Colon (tissue), 2 donors: ENCODE measurements around the gene ATP2B3.

Experiments used
- FAIRE-seq: peaks from 2 replicates; lab custom pipeline; 2012; peaks lifted over from hg19 to GRCh38; lab: Jason Lieb, UNC
- donor health status: control.
- donor health status: control.

Gene ATP2B3

DNA sequence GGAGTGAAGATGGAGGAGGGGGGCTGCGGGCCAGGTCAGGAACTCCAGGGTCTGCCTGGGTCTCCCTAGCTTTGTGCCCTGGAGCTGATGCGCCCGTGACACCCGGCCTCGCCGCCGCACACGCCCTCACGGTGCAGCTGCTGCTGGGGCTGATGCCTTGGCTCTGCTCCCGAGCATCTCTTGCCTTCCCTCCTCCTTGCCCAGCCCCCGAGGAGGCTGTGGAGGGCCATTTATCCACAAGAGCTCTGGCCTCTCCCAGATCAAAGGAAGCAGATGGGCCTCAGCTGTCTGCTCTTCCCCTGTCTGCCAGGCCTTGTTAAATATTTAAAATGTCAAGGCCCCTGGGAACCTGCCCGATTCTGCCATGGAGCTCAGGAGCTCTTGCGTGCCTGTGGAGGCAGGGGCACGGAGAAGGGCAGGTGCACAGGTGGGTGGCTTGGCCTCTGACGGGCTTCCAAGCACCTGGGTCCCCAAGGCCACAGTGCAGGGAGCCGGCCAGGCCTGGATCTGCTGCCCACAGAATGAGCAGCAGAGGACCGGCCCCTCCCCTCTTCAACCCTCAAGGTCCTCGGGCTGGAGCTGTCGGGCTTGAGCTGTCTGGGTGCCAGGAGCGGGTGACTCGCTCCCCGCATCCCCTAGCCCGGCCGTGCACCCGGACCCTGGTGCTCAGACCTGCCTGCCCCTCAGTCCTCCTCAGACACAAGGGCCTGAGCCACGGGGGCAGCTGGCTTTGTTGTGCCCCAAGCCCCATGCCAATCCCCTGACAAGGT, 20.3 kb downstream of the ATP2B3 start:
- FAIRE-seq, result no peak

DNA sequence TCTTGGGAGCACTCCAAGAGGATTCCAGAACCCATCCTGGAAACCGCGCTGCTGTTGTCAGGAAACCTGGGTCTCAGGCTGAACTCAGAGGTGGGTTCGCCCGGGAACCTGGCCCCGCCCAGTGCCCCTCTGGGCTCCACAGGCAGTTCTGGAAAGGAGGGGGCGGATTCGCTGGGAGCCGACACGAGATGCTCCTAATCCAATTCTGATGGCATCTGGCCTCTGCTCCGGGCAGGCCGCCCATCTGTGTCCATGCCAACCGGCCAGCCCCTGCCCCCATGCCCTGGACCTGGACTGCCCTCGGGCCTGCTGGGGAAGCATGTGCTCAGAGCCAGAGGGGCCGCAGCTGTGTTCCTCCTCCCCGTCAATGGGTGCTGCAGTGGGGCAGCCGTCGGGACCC, 21.0 kb downstream of the ATP2B3 start:
- FAIRE-seq, result no peak

DNA sequence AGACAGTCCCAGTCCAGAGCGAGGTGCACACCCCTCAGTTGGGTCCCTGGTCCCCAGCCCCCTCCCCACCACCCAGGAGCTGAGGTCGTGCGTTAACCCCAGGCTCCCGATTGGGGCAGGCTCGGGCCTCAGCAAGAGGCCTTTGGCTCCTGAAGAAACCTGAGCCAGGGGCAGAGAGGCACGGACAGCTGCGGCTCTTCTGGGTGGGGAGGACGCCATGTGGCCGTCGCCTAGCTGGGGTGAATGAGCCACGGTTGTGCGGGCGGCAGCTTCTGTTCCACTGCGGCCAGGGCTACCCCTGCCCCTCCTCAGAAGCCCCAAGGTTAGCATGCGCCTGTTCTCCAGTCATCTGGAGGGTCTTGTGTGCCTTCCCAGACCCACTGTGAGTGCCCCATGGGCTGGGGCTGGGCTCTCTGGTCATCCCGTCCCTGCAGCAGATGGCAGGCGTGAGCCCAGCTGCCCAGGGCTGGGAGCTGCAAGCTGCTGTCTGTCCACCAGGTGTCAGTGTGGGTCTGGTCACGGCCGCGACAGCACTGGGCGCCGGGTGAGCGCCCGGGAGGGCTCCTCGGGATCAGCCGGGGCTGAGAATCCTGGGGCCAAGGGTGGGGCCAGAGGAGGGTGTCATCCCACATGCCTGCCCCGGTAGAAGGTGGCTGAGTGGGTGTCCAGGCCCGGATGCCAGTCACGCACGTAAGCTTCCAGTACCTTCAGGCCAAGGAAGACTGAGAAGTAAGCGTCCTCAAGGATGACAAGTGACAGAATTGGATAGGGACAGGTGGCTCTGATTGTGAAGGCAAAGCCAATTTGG, 21.9 kb downstream of the ATP2B3 start:
- FAIRE-seq, result no peak

DNA sequence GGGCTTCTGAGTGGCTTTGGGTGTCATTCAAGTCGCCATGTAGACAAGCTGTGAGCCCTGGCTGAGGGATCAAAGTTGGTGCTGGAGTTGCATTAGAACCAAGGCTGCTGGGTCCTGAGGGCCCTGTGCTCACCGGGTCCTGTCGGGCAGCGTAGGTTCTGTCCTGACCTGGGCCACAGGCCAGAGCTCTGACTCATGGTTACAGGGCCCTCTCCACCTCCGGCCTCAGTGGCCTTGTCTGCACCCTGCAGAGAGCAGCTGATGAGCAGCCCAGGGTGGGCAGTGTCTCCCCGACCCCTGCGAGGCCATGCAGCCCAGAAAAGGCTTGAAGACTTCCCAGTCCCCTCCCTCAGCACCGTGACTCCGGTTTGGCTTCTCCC, 22.5 kb downstream of the ATP2B3 start:
- FAIRE-seq, result no peak

DNA sequence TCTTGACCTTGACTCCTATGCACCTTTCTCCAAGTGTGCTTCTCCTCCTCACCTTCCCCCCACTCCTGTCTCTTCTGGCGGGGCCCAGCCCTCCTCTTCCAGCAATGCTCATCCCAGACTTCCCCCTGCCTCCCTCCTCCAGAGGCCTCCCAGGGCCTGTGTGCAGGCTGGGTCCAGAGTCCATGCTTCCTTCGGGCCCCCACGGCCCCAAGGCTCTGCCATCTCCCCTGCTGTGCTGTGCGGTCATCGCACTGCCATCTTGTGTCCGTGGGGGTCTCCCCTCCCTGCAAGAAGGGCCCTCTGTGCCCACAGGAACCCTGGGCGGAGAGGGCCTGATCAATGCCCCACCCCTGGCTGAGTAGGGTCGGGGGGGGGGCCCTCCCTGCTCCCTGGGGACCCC, 27.3 kb downstream of the ATP2B3 start:
- no peak for FAIRE-seq

DNA sequence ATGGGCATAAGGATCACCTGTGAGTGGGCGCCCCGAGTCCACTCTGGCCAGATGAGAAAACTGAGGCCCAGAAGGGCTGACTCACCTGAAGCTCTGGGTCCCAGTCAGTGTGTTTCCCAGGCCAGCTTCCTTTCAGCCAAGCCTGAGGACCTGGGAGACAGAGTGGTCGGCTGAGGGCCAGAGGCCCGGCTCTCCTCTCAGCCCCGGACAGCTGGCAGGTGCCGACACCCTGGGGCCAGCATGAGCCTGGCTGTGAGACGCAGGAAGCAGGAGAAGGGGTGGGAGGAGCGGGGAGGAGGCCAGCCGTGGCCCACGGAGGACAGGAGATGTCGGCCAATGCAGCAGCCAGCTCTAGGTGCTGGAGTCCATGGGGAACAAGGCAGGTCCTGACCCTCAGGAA, 28.9 kb downstream of the ATP2B3 start:
- no peak for FAIRE-seq

DNA sequence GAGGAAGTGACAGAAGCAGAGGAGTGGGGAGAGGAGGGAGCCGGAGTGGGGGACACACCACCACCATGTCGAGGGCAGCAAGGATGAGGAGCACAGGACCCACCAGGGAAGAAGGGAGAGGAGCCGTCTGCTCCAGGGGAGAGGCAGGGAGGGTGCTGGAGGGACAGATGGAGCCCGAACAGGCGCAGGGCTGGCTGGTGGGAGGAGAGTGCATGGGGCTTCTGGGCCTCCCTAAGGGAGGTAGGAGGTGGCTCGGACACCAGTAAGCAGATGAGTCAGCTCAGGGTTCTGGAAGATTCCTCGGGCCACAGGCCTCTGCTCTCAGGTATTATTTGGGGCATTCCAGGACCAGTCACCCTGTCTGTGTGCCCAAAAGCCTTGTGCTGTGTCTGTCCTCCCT, 29.8 kb downstream of the ATP2B3 start:
- FAIRE-seq, result no peak

DNA sequence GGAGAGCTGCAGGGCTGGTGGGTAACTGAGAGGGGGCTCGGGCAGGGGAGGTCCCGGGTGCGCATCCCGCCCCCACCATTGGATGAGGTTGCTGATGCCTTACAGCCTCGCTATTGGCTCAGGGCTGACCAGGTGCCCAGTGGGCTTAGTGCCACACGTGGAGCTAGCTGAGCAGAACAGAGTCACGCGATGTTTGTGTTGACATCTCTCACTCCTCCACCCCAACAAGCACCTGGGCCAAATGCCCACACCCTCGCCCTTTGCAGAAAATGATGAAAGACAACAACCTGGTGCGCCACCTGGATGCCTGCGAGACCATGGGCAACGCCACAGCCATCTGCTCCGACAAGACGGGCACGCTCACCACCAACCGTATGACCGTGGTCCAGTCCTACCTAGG, 31.8 kb downstream of the ATP2B3 start:
- no peak for FAIRE-seq

DNA sequence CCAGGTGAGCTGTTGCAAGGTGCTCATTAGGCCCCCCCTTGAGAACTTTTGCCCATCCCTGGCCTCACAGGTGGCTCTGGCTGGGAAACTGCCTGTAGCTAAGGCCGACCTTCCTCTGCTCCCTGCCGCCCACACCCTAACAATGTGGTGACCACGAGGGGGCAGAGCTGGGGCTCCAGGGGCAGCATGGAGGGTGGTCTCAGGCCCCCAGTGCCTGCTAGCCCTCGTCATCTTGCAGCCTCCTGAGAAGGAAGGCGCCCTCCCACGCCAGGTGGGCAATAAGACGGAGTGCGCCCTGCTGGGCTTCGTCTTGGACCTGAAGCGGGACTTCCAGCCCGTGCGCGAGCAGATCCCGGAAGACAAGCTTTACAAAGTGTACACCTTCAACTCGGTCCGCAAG, 32.4 kb downstream of the ATP2B3 start:
- FAIRE-seq, result no peak

DNA sequence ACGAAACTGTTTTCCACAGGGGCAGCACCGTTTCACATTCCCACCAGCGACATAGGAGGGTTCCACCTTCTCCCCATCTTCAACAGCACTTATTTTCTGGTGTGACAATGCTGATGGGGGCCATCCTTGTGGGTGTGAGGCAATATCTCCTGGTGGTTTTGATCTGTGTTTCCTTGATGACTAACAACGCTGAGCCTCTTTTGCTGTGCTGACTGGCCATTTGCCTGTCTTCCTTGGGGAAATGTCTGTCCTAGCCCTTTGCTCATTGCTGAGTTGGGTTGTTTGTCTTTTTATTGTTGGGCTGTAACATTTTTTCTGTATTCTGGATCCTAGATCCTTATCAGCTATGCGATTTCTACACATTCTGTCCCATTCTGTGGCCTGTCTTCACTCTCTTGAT, 33.7 kb downstream of the ATP2B3 start:
- FAIRE-seq, result no peak

DNA sequence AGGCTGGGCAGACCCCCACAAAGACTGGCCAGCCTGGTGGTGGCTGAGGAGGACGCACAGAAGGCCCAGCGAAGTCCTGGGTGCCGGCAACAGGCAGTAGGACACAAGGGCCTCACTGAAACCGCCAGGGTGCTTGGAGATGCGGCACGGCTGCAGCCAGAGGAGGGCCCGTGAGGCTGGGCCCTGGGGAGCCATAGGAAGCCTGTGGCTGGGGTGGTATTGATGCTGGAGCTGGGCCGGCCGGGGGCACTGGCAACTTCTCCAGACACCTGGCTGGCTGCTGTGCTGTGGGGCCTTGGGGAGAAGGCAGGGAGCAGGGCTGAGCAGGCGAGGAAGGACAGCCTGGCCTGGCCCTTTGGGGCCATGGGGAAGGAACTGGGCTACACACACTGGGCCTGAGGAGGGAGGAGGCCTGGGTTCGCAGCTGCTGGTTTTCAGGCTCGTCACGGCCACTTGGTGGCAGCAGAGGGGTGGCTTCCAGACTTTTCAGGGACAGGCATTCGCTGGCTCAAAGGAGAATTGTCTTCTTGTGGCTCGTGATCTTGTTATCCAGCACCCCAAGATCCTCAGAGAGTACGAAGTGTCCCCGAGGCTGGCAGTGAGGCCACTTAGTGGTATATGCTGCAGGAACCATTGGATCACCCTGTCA, 37.2 kb downstream of the ATP2B3 start:
- FAIRE-seq, result no peak

DNA sequence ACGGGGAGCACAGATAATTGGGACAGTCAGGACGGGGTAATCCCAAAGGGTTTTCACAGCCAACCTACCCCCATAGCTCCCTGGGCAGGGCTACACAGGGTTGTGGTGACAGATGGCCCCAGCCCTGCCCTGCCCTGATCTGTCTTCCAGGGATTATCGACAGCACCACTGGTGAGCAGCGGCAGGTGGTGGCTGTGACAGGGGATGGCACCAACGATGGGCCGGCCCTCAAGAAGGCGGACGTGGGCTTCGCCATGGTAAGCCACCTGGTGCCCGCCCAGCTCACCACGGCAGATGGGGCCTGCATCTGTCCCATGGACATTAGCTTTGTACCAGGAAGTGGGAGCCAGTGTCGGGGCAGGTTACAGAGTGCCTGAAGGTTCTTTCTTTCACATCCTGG, 39.3 kb downstream of the ATP2B3 start:
- FAIRE-seq, result no peak

DNA sequence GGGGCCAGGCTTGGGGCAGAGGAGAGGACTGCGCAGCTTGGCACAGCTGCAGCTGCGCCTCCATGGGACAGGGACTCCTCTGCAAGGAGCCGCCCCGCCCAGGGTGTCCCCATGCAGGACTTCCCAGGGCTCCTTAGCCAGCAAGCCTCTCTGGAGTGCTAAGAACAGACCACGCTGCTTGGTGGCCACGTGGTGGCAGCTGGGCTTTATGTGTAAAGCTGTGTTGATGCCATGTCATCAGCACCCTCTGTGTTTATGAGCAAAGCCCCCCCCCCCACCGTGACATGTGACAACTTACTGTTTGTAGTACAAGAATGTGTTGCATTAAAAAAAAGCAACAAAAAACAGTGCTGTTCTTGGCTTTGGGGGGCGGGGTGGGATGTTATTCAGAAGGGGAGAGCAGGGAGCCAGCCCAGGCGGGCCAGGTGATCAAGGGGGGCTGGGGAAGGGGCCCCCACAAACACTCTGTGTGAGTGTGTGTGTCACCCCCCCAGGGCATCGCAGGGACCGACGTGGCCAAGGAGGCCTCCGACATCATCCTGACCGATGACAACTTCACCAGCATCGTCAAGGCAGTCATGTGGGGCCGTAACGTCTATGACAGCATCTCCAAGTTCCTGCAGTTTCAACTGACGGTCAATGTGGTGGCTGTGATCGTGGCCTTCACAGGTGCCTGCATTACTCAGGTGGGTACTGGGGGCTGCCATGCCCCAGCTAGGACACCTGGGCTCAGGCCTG, 40.3 kb downstream of the ATP2B3 start:
- FAIRE-seq, result no peak

DNA sequence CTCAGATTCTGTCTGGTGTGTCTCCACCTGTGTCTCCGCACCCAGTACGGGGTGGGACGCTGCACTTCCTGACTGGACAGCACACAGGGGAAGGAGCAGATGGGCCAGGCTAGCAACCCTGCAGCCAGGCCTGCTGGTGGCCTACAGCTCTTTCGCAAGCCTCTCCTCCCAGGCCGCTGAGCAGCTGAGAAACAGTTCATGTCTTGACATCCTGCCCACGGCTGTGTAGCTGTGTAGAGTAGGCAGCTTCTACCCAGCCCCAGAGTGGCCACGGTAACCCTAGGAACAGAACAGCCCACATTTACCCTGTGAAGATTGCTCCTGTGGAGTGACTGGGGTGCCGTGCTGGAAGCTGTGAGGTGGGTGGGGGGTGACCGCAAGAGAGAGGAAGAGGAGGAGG, 42.6 kb downstream of the ATP2B3 start:
- FAIRE-seq, result no peak

DNA sequence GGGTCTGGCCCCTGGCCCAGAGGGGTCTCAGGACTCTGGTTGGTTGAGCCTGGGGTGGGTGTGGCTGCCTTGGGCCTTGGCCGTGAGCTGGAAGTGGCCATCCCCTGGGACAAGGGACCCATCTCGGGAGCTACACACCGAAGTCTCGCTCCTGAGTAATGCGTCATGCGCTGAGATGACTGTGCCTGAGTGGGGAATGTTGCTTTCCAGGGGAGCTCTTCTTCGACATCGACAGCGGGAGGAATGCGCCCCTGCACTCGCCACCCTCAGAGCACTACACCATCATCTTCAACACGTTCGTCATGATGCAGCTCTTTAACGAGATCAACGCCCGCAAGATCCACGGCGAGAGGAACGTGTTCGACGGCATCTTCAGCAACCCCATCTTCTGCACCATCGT, 43.0 kb downstream of the ATP2B3 start:
- no peak for FAIRE-seq

DNA sequence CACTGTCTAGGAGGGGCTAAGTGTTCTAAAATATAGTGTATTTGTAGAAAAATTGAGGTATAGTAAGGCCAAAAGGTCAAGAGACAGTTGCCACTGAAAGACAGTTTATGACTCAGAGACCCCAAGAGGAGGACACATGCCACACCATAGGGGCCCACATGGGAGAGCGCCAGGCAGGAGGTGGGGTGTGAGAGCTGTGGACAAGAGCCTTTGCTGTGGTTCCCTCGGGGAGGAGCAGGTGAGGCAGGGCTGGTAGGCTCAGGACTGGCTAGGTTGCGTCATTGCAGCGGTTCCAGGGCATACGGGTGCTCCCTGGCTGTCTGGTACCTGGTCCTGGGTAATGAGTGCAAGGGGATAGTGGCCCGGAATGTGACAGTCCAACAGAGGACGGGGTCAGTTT, 43.9 kb downstream of the ATP2B3 start:
- FAIRE-seq, result no peak

DNA sequence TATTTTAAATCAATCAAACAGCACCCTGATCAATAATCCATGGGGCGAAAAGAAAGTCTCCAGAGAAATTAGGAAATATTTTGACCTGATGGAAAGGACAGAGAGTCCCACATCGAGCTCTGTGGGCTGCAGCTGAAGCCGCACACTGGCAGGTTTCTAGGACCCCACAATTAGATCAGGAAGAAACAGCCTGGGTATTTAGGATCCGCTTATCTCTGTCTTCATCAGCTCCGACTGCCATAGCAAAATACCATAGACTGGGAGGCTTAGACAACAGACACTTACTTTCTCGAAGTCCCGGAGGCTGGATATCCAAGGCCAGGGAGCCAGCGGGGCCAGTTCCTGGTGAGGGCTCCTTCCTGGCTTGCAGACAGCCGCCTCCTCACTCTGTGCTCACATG, 45.1 kb downstream of the ATP2B3 start:
- FAIRE-seq, result no peak

DNA sequence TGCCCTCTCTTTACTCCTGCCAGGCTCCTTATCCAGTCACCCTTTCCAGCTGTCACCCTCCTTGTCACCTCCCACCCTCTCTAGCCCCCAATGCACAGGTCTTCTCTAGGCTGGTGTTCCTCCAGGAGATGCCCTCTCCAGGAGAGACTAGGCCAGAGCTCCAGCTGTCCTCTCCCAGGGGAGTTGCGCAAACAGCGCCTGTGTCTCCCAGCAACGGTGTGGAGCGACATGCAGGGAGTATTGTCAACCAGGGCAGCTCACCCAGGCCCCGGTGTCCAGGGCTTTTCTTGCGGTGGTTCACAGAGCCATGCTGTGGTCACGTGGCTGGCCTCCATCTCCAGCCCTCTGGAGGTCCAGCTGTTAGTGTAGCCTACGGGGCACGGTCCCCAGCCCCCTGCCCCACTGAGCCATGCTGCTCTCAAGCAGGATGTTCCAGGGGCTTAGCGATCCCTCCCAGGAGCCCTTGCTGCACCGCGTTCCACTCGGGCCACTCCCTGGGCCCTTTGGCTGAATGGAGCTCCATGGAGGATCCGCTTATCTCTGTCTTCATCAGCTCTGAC, 46.7 kb downstream of the ATP2B3 start:
- FAIRE-seq, result no peak

DNA sequence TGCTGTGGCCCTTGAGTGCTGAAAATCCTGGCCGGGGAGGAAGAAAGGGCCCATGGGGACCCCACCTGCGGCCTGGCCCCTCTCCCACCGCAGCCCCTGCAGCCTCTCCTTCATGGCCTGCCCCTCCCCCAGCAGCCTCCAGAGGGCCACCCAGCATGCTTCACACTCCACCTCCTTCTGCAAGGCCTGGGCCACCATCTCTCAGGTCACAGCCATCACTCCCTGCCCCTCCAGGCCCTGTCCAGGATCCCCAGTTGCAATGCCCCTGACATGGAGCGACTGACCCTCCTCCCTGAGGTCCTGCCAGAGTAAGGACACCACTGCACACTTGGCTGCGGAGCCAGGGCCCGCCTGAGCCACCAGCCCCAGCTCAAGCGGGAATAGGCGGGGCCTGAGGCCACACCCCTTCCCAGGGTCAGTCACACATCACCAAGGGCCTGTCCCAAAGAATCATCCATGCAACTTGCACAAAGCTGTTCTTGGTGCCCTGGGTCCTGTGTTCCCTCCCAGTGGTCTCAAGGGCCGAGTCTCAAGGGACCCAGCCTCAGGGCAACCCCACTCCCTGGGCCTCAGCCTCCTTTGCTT, 48.6 kb downstream of the ATP2B3 start:
- FAIRE-seq, result no peak

DNA sequence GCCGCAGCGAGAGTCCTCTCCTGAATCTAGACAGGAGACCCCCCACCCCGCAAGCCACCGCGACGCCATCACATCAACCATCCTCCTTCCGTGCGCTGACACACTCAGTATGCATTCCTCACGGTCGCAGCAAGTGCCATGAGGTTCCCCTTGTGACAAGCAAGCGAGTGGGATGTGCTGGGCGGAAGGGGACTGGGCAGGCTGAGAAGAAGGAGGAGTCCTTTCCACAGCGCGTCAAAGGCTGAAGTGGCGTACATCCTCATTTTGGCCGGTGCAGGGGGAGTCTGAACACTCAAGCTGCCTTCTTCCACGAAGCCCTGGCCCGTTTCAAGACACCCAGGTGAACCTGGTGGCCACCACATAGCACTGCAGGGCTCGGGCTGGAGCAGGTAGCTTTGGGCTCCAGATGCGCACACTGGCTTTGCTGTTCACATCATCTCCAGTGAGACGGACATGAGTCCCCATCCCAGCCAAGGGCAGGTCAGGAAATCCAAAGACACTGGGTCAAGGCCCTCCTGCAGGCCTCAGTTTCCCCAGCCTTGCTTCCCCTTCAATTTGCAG, 51.1 kb downstream of the ATP2B3 start:
- no peak for FAIRE-seq

DNA sequence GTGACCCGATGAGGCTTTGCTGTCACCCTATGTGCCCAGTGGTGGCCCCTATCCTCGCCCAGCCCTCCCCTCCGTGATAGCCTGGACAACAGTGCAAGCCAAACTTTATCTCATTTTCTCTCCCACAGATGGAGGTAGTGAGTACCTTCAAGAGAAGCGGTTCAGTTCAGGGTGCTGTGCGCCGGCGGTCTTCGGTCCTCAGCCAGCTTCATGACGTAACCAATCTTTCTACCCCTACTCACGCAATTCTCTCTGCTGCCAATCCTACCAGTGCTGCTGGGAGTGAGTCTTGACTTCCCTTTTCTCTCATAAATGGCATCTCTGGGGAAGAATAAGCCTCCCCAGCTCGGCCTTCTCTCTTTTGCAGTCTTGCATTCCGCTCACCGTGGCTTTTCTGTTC, 52.0 kb downstream of the ATP2B3 start:
- FAIRE-seq, result no peak

DNA sequence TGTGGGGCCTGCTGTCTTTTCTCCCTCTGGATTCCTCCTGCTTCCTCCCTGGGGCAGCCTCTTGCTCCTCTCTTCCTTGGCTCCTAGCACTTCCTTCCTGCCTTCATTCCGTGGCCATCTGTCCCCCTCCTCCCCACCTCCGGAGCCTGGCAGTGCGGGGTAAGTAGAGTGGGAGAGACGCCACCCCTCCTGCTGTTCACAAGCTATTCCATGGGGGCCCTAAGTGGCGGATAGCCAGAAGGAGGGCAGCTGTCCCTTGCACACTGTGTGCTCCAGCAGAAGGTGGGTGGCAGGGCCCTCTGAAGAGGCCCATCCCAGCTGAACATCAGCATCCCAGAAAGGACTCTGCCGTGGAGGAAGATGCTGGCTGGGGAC, 54.1 kb downstream of the ATP2B3 start:
- FAIRE-seq, result no peak
